ENCODE measurements around the gene KCNQ5. TPM values are rescaled to one million over a fixed set of nuclear protein-coding genes. Genes with fewer than 3 reads are reported as not detected.

Gene KCNQ5
- total RNA-seq, 4 donors from 2014 or later: 0.96 to 3.4 (median 1.5) TPM

DNA sequence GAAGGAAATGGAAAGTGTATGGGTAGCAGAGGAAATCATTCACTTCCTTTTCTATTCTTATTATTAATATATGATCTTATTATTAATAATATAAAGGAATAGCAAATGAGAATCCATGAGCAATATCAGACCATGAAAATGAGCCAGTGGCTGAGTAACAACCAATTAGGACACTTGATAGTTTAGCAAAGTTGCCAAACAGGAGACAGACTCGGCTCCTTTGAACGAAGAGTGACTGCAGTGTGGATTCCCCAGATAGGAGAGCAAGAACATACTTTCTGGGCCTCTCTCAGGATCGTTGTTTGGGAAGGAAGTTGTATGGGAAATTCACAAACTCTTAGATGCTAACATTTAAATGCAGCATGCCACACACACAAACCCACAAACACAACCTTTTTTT, 381.4 kb downstream of the KCNQ5 start:
- H3K36me3 ChIP-seq: no peaks in the 10 kb centered on the region
- no peaks in the 10 kb centered on the region for H3K4me1 ChIP-seq
- TF ChIP-seq EP300 (IDR thresholded peaks at IDR 0.05) (no peak), POLR2A (IDR thresholded peaks at IDR 0.05) (no peak), POLR2AphosphoS5 (IDR thresholded peaks at IDR 0.05) (no peak)
- TF ChIP-seq, protein P1, sequence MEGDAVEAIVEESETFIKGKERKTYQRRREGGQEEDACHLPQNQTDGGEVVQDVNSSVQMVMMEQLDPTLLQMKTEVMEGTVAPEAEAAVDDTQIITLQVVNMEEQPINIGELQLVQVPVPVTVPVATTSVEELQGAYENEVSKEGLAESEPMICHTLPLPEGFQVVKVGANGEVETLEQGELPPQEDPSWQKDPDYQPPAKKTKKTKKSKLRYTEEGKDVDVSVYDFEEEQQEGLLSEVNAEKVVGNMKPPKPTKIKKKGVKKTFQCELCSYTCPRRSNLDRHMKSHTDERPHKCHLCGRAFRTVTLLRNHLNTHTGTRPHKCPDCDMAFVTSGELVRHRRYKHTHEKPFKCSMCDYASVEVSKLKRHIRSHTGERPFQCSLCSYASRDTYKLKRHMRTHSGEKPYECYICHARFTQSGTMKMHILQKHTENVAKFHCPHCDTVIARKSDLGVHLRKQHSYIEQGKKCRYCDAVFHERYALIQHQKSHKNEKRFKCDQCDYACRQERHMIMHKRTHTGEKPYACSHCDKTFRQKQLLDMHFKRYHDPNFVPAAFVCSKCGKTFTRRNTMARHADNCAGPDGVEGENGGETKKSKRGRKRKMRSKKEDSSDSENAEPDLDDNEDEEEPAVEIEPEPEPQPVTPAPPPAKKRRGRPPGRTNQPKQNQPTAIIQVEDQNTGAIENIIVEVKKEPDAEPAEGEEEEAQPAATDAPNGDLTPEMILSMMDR (IDR thresholded peaks at IDR 0.05): no peak
- ATAC-seq: no peak
- WGBS, 2 donors (ENCODE audit: low coverage in 1 of 2): 74 to 76% methylated on average over 2 to 3 of the region's 3 CpGs
- no peak overlapping the region for H3K4me3 ChIP-seq
- H3K9me3 ChIP-seq: no peaks in the 10 kb centered on the region
- H3K27me3 ChIP-seq: no peaks in the 10 kb centered on the region
- no peak overlapping the region for H3K27ac ChIP-seq

DNA sequence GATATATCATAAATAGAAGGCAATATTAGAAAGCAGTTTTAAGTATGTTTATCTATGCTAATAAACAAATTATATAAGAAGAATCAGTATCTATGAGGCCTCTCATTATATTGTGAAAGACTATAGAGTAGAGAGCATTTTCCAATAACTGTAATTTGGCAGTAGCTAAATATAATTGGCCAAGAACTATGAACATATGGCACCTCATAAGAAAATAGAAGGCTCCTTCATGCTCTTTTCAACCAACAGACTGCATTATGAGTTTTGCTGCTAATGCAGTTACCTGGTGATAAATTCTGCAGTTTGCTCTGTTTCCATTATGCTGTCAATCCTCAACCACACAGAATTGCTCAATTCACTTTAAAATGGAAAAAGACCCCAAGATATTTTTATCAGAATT, 382.4 kb downstream of the KCNQ5 start:
- no peak for ATAC-seq
- no peak overlapping the region for H3K4me3 ChIP-seq

DNA sequence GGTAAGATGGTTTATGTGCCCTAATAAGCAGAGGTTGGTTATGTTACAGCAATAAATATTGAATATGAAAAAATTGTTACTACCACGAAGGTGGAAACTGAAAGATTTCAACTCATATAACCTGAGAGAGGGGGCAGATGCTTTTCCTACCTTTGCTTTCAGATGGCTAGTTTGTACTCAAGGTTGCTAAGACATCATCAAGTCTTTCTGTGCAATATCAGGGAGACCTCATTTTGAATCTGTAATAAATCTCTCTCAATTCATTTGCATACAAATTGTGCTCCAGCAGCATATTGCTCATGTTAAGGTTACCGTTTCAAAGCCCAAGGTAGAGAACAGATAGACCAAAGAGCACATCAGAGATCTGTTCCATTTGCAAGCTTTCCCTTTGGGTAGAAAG, 383.0 kb downstream of the KCNQ5 start:
- Histone ChIP-seq H3K4me1 (no peaks in the 10 kb centered on the region), H3K9me3 (no peaks in the 10 kb centered on the region), H3K36me3 (no peaks in the 10 kb centered on the region), H3K27me3 (no peaks in the 10 kb centered on the region), H3K4me3 (no peak overlapping the region), H3K27ac (no peak overlapping the region)
- 88 to 94% methylated on average over 2 of the region's 2 CpGs for WGBS, 2 donors (ENCODE audit: low coverage in 1 of 2)
- ATAC-seq: no peak
- TF ChIP-seq POLR2A (IDR thresholded peaks at IDR 0.05) (no peak), EP300 (IDR thresholded peaks at IDR 0.05) (no peak), POLR2AphosphoS5 (IDR thresholded peaks at IDR 0.05) (no peak)
- TF ChIP-seq, protein P1 (IDR thresholded peaks at IDR 0.05): no peak

More for the DNA sequence above, 382.4 kb downstream of the KCNQ5 start:
- Histone ChIP-seq H3K4me1 (no peaks in the 10 kb centered on the region), H3K36me3 (no peaks in the 10 kb centered on the region), H3K9me3 (no peaks in the 10 kb centered on the region), H3K27me3 (no peaks in the 10 kb centered on the region), H3K27ac (no peak overlapping the region)
- TF ChIP-seq POLR2A (IDR thresholded peaks at IDR 0.05) (no peak), EP300 (IDR thresholded peaks at IDR 0.05) (no peak), POLR2AphosphoS5 (IDR thresholded peaks at IDR 0.05) (no peak)
- TF ChIP-seq, protein P1 (IDR thresholded peaks at IDR 0.05): no peak

DNA sequence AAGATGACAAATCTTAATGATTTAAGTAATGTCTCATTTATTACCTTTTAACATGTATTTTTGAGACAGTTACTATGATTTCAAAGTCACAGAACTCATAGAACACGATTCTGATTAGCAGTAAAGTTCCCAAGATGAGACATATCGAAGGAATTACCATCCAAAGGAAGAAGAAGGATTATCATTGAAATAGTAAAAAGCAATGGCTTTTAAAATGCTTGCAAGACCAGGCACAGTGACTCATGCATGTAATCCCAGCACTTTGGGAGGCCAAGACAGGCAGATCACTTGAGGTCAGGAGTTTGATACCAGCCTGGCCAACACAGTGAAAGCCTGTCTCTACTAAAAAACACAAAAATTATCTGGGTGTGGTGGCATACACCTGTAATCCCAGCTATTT, 384.3 kb downstream of the KCNQ5 start:
- H3K4me1 ChIP-seq: no peaks in the 10 kb centered on the region
- H3K27me3 ChIP-seq: no peaks in the 10 kb centered on the region
- H3K4me3 ChIP-seq: no peak overlapping the region
- no peak overlapping the region for H3K27ac ChIP-seq
- TF ChIP-seq EP300 (IDR thresholded peaks at IDR 0.05) (no peak), POLR2AphosphoS5 (IDR thresholded peaks at IDR 0.05) (no peak), POLR2A (IDR thresholded peaks at IDR 0.05) (no peak)
- TF ChIP-seq, protein P1 (IDR thresholded peaks at IDR 0.05): no peak
- WGBS, 2 donors (ENCODE audit: low coverage in 1 of 2): 83 to 85% methylated on average over 2 of the region's 2 CpGs
- no peak for ATAC-seq
- H3K36me3 ChIP-seq: no peaks in the 10 kb centered on the region
- no peaks in the 10 kb centered on the region for H3K9me3 ChIP-seq

DNA sequence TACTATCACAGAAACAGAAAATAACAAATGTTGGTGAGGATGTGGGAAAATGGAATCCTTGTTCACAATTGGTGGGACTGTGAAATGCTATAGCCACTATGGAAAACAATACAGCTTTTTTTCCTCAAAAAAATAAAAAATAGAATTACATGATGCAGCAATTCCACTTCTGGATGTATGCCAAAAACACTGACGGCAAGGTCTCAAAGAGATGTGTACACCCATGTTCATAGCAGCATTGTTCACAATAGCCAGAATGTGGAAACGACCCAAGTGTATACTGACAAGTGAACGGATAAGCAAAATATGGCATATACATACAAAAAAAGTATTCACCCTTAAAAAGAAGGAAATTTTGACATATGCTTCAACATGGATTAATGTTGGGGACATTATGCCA, 390.1 kb downstream of the KCNQ5 start:
- WGBS, 2 donors (ENCODE audit: low coverage in 1 of 2): 68 to 69% methylated on average over 3 of the region's 3 CpGs
- Histone ChIP-seq H3K4me3 (no peak overlapping the region), H3K4me1 (no peaks in the 10 kb centered on the region), H3K9me3 (no peaks in the 10 kb centered on the region), H3K27me3 (no peaks in the 10 kb centered on the region), H3K27ac (no peak overlapping the region), H3K36me3 (no peaks in the 10 kb centered on the region)
- ATAC-seq: no peak
- TF ChIP-seq, protein P1 (IDR thresholded peaks at IDR 0.05): no peak
- TF ChIP-seq EP300 (IDR thresholded peaks at IDR 0.05) (no peak), POLR2A (IDR thresholded peaks at IDR 0.05) (no peak), POLR2AphosphoS5 (IDR thresholded peaks at IDR 0.05) (no peak)
